ENCODE data around the gene PEMT. TPM values are rescaled to one million over a fixed set of nuclear protein-coding genes. Genes with fewer than 3 reads are reported as not detected.

Gene PEMT
- total RNA-seq, 2 experiments from 2014 or later: 11.4 to 12.0 TPM

GRCh38 chr17:17484451-17484899 is 107.0 kb downstream of the PEMT start:
- Histone ChIP-seq H3K36me3 (ENCODE audit: insufficient read depth, low read length) (peaks cover 25% of the 10 kb centered on the region), H3K27ac (ENCODE audit: low read depth in 1 of 2, low read length in 2 of 2) (no peak overlapping the region), H3K4me1 (ENCODE audit: insufficient read depth, low read length) (peaks cover 23% of the 10 kb centered on the region), H3K4me3 (ENCODE audit: low read length) (no peak overlapping the region), H3K9me3 (ENCODE audit: control insufficient read depth in 1 of 2, insufficient read depth in 1 of 2, low read length in 2 of 2) (no peaks in the 10 kb centered on the region), H3K27me3 (ENCODE audit: control insufficient read depth in 1 of 2, insufficient read depth in 2 of 2, low read length in 2 of 2) (no peaks in the 10 kb centered on the region)
- H3K4me3 Mint-ChIP-seq: no peak overlapping the region
- ATAC-seq (ENCODE audit: poor library complexity) (no peak), DNase-seq (no peak)
- intact Hi-C loops (cut with DNase I, micrococcal nuclease): no loop called here
- ChIA-PET POLR2A (no interaction called here), CTCF (interaction anchor here (1.7 kb wide), 1 partner anchor 12 kb away, joined by 6 read pairs; no protein-coding TSS in a partner anchor)
- peaks cover 47% of the 10 kb centered on the region for H3K4me1 Mint-ChIP-seq (ENCODE audit: low read depth)
- peaks cover 55% of the 10 kb centered on the region for H3K36me3 Mint-ChIP-seq (ENCODE audit: low read depth)
- H3K9me3 Mint-ChIP-seq: no peaks in the 10 kb centered on the region
- no peak for TF ChIP-seq CTCF (IDR thresholded peaks at IDR 0.05)
- no peaks in the 10 kb centered on the region for H3K27me3 Mint-ChIP-seq
- no peak overlapping the region for H3K27ac Mint-ChIP-seq

DNA sequence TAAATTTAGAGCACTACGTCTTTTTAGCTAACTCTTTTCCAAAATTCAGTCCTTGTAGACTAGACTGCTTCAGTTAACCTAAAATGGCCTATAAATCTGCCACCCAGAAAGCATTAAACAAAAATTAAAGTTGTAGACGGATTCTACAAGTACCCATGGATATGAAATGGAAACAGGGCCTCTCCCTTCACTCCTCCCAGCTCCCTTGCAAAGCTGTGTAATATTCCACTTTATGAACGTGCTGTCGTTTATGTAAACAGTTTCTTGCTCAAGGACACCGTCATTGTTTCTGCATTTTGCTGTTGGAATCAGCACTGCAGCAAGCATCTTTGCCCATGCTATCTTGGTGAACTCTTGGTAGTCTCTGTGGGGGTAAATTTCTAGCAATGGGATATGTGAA is 109.6 kb downstream of the PEMT start:
- H3K4me1 Mint-ChIP-seq (ENCODE audit: low read depth): peaks cover 70% of the 10 kb centered on the region
- H3K36me3 ChIP-seq (ENCODE audit: insufficient read depth, low read length): peaks cover 15% of the 10 kb centered on the region
- ATAC-seq (ENCODE audit: poor library complexity) (no peak), DNase-seq (no peak)
- intact Hi-C loops (cut with DNase I, micrococcal nuclease): no loop called here
- CTCF ChIA-PET: no interaction called here
- H3K36me3 Mint-ChIP-seq (ENCODE audit: low read depth): peaks cover 42% of the 10 kb centered on the region
- no peak overlapping the region for H3K27ac ChIP-seq (ENCODE audit: low read depth in 1 of 2, low read length in 2 of 2)
- no peak for TF ChIP-seq CTCF (IDR thresholded peaks at IDR 0.05)
- H3K4me3 Mint-ChIP-seq: no peak overlapping the region
- no peaks in the 10 kb centered on the region for H3K27me3 ChIP-seq (ENCODE audit: control insufficient read depth in 1 of 2, insufficient read depth in 2 of 2, low read length in 2 of 2)
- H3K4me3 ChIP-seq (ENCODE audit: low read length): no peak overlapping the region
- POLR2A ChIA-PET: interaction anchor here (0.7 kb wide), 1 partner anchor 14 kb away, joined by 3 read pairs; no protein-coding TSS in a partner anchor
- no peaks in the 10 kb centered on the region for H3K27me3 Mint-ChIP-seq
- H3K27ac Mint-ChIP-seq: no peak overlapping the region
- peaks cover 43% of the 10 kb centered on the region for H3K4me1 ChIP-seq (ENCODE audit: insufficient read depth, low read length)
- H3K9me3 Mint-ChIP-seq: no peaks in the 10 kb centered on the region
- H3K9me3 ChIP-seq (ENCODE audit: control insufficient read depth in 1 of 2, insufficient read depth in 1 of 2, low read length in 2 of 2): no peaks in the 10 kb centered on the region

GRCh38 chr17:17480593-17481148 is 110.8 kb downstream of the PEMT start:
- no peak for ATAC-seq (ENCODE audit: poor library complexity)
- Mint-ChIP-seq H3K36me3 (ENCODE audit: low read depth) (peaks cover 38% of the 10 kb centered on the region), H3K27ac (peak overlapping the region; percentile 7), H3K4me3 (no peak overlapping the region), H3K9me3 (no peaks in the 10 kb centered on the region), H3K4me1 (ENCODE audit: low read depth) (peaks cover 72% of the 10 kb centered on the region), H3K27me3 (no peaks in the 10 kb centered on the region)
- peaks cover 49% of the 10 kb centered on the region for H3K4me1 ChIP-seq (ENCODE audit: insufficient read depth, low read length)
- no peak overlapping the region for H3K4me3 ChIP-seq (ENCODE audit: low read length)
- intact Hi-C loops (cut with DNase I, micrococcal nuclease): no loop called here
- no peak for DNase-seq
- H3K9me3 ChIP-seq (ENCODE audit: control insufficient read depth in 1 of 2, insufficient read depth in 1 of 2, low read length in 2 of 2): no peaks in the 10 kb centered on the region
- H3K27me3 ChIP-seq (ENCODE audit: control insufficient read depth in 1 of 2, insufficient read depth in 2 of 2, low read length in 2 of 2): no peaks in the 10 kb centered on the region
- no peak overlapping the region for H3K27ac ChIP-seq (ENCODE audit: low read depth in 1 of 2, low read length in 2 of 2)
- ChIA-PET POLR2A (interaction anchor here (1.1 kb wide), 1 partner anchor 17 kb away, joined by 3 read pairs; no protein-coding TSS in a partner anchor), CTCF (interaction anchor here (1.3 kb wide), 1 partner anchor 16 kb away, joined by 4 read pairs; no protein-coding TSS in a partner anchor)
- H3K36me3 ChIP-seq (ENCODE audit: insufficient read depth, low read length): peaks cover 15% of the 10 kb centered on the region
- TF ChIP-seq CTCF (IDR thresholded peaks at IDR 0.05): no peak

All from CD4-positive, alpha-beta T cell (primary cell).